HFFc6 (cell line): ENCODE measurements around the gene SLC4A7. TPM values are rescaled to one million over a fixed set of nuclear protein-coding genes. Genes with fewer than 3 reads are reported as not detected.

Source experiments
- DNase-seq: peaks from one replicate; pipeline ENCODE4 v3.0.0-alpha.2; 2018
- H3K27ac Mint-ChIP-seq: 2 replicates; pipeline ENCODE4 v1.8.0; 2020; ENCODE audit warnings: mild to moderate bottlenecking, mixed read lengths
- H3K27me3 Mint-ChIP-seq: 2 replicates; pipeline ENCODE4 v1.8.0; 2021; ENCODE audit warnings: mild to moderate bottlenecking, moderate library complexity, mixed read lengths; ENCODE audit not compliant: insufficient read depth
- H3K36me3 Mint-ChIP-seq: 2 replicates; pipeline ENCODE4 v1.8.0; 2021; ENCODE audit warnings: low read depth, mixed read lengths
- H3K4me1 Mint-ChIP-seq: 2 replicates; pipeline ENCODE4 v1.8.0; 2020; ENCODE audit warnings: low read depth, mixed read lengths
- H3K4me3 Mint-ChIP-seq: 2 replicates; pipeline ENCODE4 v1.8.0; 2020; ENCODE audit warnings: mild to moderate bottlenecking, moderate library complexity, mixed read lengths
- H3K9me3 Mint-ChIP-seq: 2 replicates; pipeline ENCODE4 v1.8.0; 2020; ENCODE audit warnings: mild to moderate bottlenecking, mixed read lengths
- CTCF ChIP-seq: fragments of 200-600 bp; sonication (generic); IDR thresholded peaks from 2 replicates; pipeline ENCODE4 v1.5.0; 2021; ENCODE audit warnings: antibody characterized with exemption, mild to moderate bottlenecking
- total RNA-seq, 6 experiments: library from RNA; stranded (reverse); fragmentation: NEBNext Ultra II Directional; extraction: Animal tissue kit (Norgen Biotek cat#: 25700); gene quantifications; 2 replicates in 1 of 6; 3 replicates in 5 of 6; pipeline ENCODE4 v1.2.3, GENCODE V29; 2021

Gene SLC4A7
- total RNA-seq, 6 experiments from 2014 or later = 42.6 to 58.8 (median 51.7) TPM

GRCh38 chr3:27526614-27527315, 42.6 kb upstream of the SLC4A7 start:
- Mint-ChIP-seq H3K9me3 (no peaks in the 10 kb centered on the region), H3K4me3 (no peak overlapping the region), H3K36me3 (peaks cover under 1% of the 10 kb centered on the region; the same call in 1 of the 2 replicates), H3K27ac (no peak overlapping the region), H3K27me3 (no peaks in the 10 kb centered on the region), H3K4me1 (peaks cover 61% of the 10 kb centered on the region)
- no peak for TF ChIP-seq CTCF
- DNase-seq = no peak

GRCh38 chr3:27521872-27522265, 37.7 kb upstream of the SLC4A7 start:
- Mint-ChIP-seq H3K27ac (peak overlapping the region; percentile 92), H3K27me3 (no peaks in the 10 kb centered on the region; the same call in 1 of the 2 replicates), H3K36me3 (no peaks in the 10 kb centered on the region; the same call in 1 of the 2 replicates), H3K4me1 (peaks cover 52% of the 10 kb centered on the region), H3K4me3 (peak overlapping the region; percentile 3; the same call in 1 of the 2 replicates), H3K9me3 (no peaks in the 10 kb centered on the region)
- DNase-seq = no peak
- TF ChIP-seq CTCF = no peak

GRCh38 chr3:27521179-27521871, 37.1 kb upstream of the SLC4A7 start:
- Mint-ChIP-seq H3K4me1 (peaks cover 52% of the 10 kb centered on the region), H3K4me3 (no peak overlapping the region; the same call in 1 of the 2 replicates), H3K9me3 (no peaks in the 10 kb centered on the region), H3K36me3 (no peaks in the 10 kb centered on the region; the same call in 1 of the 2 replicates), H3K27ac (peak overlapping the region; percentile 92), H3K27me3 (no peaks in the 10 kb centered on the region; the same call in 1 of the 2 replicates)
- TF ChIP-seq CTCF = no peak
- peak; percentile 82 for DNase-seq

DNA sequence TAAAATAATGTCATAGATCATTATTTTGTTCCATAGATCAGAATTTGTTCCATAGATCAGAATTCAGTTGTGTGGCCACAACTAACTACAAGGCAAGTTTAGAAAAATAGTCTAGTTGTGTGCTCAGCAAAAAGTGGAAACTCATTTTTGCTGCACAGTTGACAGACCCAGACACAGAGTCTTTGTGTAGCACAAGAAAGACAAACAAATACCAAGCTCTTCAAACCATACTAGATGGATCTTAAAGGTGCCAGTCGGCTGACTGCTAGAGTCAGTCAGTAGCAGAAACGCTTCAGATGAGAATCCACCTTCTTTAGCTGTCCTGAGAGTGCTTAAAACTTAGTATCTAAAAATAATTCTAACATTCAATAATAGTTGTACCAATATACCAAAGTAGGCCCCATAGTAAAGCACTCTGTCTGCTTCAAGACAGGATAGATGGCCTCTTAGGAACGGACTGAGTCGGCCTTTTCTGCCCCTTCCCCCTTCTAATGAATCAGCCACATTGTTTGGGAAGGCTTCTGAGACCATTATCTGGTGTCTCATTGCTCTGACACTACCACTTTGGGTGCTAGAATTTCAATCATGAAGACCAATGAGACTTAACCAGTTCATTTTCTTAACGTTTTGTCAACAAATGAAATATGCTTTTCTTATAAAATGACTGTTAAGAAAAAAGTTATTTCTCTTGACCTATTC, 27.7 kb upstream of the SLC4A7 start:
- H3K27me3 Mint-ChIP-seq = no peaks in the 10 kb centered on the region; the same call in 1 of the 2 replicates
- H3K27ac Mint-ChIP-seq = no peak overlapping the region
- H3K4me3 Mint-ChIP-seq = no peak overlapping the region
- DNase-seq = no peak
- no peak for TF ChIP-seq CTCF
- H3K4me1 Mint-ChIP-seq = peaks cover 23% of the 10 kb centered on the region
- H3K9me3 Mint-ChIP-seq = peaks cover 8% of the 10 kb centered on the region; the same call in 1 of the 2 replicates
- peaks cover 8% of the 10 kb centered on the region for H3K36me3 Mint-ChIP-seq

- Mint-ChIP-seq H3K4me3 (no peak overlapping the region), H3K27me3 (peaks cover 1% of the 10 kb centered on the region; the same call in 1 of the 2 replicates), H3K9me3 (peaks cover 11% of the 10 kb centered on the region; the same call in 1 of the 2 replicates), H3K27ac (no peak overlapping the region), H3K36me3 (peaks cover 8% of the 10 kb centered on the region), H3K4me1 (peaks cover 41% of the 10 kb centered on the region)
- DNase-seq = no peak
- TF ChIP-seq CTCF = no peak
Observed at GRCh38 chr3:27509376-27509775, 25.2 kb upstream of the SLC4A7 start.
